C4-2B (cell line): ENCODE data around the gene AK9.

Experiments
- CTCF ChIP-seq: fragments of 450-650 bp; conservative IDR thresholded peaks from 2 replicates; pipeline ENCODE4 v1.5.1; 2017; ENCODE audit warnings: mild to moderate bottlenecking
- ZFX ChIP-seq: fragments of 450-650 bp; IDR thresholded peaks from 2 replicates; pipeline ENCODE4 v1.6.1; 2017

- TF ChIP-seq CTCF (no peak), ZFX (no peak)
Observed at GRCh38 chr6:109466212-109466923, 224.6 kb downstream of the AK9 start.
